NCI-H526 treated with DMSO at 0.1 percent for 48 hours (cell line): ENCODE results near the gene ALDOB.
A peak's percentile ranks its signal among the peaks of the same experiment; 100 is the strongest.
"Not testable (repeated sequence)": the region's sequence is repeated elsewhere in the genome, so short reads cannot be mapped to it uniquely, and the experiment has no call there.

Experiments used
- DNase-seq: peaks from one replicate; lab custom pipeline; 2025; lab: John Stamatoyannopoulos, UW

ALDOB gene

DNA sequence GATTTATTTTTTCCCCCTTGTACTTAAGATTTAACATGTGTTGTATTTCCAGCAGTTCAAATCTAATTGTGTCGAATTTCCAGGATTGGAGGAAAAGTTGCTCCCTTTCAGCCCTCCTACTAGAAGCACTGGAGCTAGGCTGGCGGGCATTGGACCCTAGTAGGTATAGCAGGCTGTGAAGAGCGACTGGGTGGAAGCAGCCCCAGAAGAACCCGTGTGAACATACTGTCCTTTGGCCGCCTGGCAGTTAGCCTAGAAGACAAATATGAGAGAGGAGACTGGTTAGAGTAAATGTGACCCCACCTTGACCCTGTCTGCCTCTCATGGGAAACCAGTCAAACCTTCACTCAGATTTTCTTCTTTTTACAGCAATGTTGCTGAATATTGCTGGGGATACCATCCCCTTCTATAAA lies 13.9 kb downstream of the ALDOB start:
- no peak for DNase-seq

DNA sequence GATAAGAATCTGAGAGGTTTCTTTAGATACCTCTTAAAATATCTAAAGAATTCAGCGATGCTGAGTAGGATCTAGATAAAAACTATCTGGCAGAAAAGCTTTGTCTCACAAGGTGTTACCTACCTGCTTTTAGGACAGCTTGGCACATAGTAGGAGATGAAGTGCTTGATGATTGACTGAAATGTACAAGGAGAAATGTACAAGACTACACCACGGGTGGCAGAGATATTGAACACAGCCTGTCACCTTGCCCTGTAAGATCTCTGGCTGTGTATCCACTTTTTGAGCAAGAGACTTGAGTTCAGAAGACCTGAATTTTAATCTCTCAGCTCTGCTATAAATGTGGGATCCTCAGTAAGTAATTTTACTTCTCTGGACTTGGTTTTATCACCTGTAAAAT lies 15.7 kb downstream of the ALDOB start:
- no peak for DNase-seq

- DNase-seq: no peak
Measured at GRCh38 chr9:101418518-101419430, 16.8 kb downstream of the ALDOB start.

DNA sequence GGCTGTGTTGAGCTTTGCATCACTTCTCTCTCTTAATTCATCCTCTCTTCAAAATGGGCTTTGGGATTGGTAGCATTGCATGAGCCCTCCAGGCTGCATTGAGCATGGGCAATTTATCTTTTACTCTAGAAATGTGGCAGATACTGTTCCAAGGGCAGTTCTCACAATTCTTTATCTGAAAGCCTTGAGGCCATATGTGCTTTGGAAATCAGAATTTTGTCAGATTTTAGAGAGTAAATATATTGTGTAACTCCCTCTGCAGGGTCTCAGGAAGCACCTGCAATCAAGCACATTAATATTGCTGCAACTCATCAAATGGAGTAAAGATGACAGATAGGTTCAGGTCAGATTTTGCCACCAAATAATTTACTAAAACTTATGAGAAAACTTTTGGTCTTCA lies 17.6 kb downstream of the ALDOB start:
- DNase-seq: no peak

DNA sequence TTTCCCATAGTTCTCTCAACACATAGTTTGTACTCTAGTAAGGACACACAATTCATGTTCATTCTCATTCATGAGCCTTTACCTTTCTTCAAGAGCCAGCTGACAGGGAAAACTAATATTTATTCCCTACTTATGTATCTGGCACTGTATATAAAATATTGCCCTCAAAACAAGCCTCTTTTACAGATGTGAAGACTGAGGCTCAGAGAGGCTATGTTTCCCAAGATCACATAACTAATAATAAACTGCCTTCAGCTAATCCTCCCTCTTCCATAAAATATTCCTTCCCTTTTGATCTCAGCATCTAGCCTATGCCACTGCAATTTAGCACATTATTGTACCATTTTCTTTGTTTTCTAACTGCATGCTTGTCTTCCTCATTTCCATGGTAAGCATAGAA lies 18.2 kb downstream of the ALDOB start:
- DNase-seq: no peak

GRCh38 chr9:101415578-101415977 lies 20.0 kb downstream of the ALDOB start:
- DNase-seq: no peak

DNA sequence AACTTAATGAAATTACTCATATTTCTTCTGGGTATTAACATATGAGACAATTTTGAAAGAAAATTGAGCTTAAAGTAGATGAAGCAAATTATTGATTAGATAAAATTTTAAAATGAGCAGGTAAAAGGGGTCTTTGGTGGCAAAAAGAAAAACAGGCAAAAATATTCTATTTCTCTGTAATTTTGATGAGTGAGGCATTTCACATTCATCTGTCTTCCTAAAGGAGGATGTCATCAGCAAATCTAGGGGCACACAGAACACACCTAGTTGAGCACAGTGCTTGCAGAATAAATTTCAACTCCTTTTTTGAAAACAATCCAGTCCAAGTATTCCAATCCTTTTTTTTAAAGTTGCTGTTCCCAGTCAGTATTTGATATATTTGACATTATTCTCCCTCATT lies 20.7 kb downstream of the ALDOB start:
- DNase-seq: no peak

DNA sequence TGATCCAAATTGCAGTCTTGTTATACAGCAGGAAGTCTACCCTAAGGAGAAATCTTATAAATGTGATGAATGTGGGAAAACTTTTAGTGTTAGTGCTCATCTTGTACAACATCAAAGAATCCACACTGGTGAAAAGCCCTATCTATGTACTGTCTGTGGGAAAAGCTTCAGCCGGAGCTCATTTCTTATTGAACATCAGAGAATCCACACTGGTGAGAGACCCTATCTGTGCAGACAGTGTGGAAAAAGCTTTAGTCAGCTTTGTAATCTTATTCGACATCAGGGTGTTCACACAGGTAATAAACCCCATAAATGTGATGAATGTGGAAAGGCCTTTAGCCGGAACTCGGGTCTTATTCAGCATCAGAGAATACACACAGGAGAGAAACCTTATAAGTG lies 26.5 kb downstream of the ALDOB start:
- DNase-seq: no peak

- no peak for DNase-seq
Measured at GRCh38 chr9:101408374-101409078, 27.0 kb downstream of the ALDOB start.

DNA sequence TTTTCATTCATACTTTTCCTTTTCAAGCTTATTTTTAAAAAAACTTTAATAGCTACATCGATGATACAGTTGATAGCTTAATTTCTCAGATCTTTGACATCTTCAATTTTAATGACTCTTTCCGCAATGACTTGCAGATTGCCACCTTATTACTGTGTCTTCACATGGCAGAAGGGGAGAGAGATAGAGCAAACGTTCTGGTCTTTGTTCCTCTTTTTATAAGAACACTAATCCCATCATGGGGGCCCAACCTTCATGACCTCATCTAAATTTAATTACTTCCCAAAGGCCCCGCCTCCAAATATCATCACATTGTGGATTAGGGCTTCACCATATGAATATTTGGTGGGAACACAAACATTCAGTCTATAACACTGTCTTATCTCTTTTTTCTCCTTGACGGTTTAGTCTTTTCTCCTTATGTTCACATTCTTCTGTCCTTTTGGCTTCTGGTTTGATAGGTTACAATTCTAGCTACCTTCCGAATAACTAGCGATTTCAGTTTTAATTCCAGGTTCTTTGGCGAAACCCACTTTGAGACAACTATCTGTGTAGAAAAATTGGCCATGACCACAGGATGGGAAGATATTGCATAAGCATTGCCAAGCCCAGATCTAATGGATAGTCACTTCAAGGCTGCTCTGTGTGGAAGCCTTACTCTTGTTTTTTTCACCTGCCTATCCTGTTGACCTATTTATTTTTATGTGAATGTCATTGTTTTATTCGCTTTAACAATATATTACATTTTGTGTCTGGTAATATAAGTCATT lies 31.9 kb downstream of the ALDOB start:
- no peak for DNase-seq

- DNase-seq: no peak
Measured at GRCh38 chr9:101400120-101400519, 35.5 kb downstream of the ALDOB start.

- no peak for DNase-seq
Measured at GRCh38 chr9:101399643-101399970, 36.0 kb downstream of the ALDOB start.

DNA sequence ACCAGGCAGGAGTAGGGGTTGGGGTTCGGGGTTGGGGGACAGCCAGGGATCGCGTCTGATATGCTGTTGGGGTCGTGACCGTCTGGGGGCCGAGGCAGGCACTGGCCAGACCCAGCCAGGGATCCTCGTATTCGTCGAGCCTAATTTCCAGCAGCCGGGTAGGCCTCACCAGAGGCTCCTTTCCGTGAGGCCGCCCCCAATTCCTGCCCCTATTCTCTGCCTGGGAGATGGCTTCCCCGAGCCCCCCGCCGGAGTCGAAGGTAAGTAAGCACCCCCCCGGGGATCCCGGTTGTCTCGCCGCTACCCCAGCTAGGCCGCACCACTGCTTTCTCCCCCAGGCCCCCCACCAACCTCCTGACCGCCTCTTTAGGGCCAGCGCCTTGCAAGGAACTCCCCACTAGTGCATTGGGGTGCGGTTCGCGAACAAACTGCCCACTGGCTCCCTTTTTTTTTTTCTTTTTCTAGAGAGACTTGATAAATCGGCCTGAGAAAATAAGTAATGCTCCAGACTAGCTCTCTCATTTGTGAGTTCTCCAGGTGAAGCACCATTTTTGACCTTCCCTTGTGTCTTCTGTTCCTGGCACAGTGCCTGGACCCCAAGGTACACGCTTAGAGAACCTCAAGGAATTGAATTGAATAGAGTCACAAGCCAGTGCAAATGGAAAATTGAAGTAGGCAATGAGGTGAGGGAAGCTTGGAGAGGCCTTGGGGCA lies 36.5 kb downstream of the ALDOB start:
- no peak for DNase-seq

GRCh38 chr9:101398068-101398929 lies 37.3 kb downstream of the ALDOB start, which contains the start of the genes MRPL50 and ZNF189:
MRPL50 (minus strand) TSS chr9:101398618; CDS start chr9:101398592, 26 bp downstream.
ZNF189 (plus strand) TSS chr9:101398851; CDS start chr9:101399157, 306 bp downstream.
- DNase-seq: peak; percentile 93

GRCh38 chr9:101397746-101398067 lies 37.9 kb downstream of the ALDOB start:
- DNase-seq: no peak

DNA sequence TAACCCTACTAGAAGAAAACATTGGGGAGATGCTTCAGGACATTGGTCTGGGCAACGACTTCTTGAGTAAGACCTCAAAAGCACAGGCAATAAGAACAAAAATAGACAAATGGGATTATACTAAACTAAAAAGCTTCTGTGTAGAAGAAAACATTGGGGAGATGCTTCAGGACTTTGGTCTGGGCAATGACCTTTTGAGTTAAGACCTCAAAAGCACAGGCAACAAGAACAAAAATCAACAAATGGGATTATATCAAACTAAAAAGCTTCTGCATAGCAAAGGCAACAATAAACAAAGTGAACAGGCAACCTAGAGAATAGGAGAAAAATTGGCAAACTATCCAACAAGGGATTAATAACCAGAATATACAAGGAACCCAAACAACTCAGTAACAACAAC lies 40.9 kb downstream of the ALDOB start:
- DNase-seq: no peak

DNA sequence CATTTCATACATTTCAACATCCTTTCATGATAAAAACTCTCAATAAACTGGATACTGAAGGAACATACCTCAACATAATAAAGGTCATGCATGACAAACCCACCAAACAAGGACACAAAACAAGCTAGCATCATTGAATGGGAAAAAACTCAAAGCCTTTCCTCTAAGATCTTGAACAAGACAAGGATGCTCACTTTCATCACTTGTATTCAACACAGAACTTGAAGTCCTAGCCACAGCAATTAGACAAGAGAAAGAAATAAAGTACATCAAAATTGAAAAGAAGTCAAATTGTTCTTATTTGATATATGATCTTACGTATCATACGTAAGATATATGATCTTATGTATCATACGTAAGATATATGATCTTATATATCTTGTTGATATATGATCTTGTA lies 42.4 kb downstream of the ALDOB start:
- DNase-seq: no peak

GRCh38 chr9:101388507-101388993 lies 47.0 kb downstream of the ALDOB start:
- DNase-seq: no peak

GRCh38 chr9:101387871-101388506 lies 47.6 kb downstream of the ALDOB start:
- no peak for DNase-seq

DNA sequence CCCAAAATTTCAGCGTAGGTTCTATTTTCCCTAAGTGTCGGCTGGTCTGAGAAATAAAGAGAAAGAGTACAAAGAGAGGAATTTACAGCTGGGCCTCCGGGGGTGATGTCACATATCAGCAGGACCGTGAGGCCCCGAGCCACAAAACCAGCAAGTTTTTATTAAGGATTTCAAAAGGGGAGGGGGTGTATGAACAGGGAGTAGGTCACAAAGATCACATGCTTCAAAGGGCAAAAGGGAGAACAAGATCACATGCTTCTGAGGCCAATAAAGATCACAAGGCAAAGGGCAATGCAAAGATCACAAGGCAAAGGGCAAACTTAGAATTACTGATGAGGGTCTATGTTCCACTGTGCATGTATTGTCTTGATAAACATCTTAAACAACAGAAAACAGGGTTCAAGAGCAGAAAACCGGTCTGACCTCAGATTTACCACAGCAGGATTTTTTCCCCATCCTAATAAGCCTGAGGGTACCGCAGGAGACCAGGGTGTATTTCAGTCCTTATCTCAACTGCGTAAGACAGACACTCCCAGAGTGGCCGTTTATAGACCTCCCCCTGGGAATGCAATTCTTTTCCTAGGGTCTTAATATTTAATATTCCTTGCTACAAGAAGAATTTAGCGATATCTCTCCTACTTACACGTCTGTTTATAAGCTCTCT lies 50.6 kb downstream of the ALDOB start, which contains the start of gene BAAT:
Gene BAAT, minus strand, starts transcription at position 134 of the 664 bp plus-strand sequence. CDS start 13,602 bp downstream, outside the sequence.
- not testable (repeated sequence) for DNase-seq
